ENCODE results near the gene SULT1C3.

SULT1C3 gene

GRCh38 chr2:108239786-108240185 lies at the start of gene SULT1C3:
SULT1C3 (plus strand) TSS chr2:108239968; CDS start chr2:108247195, 7,227 bp downstream.
- no peak for DNase-seq (ENCODE audit: low read depth in 1 of 2, low spot score in 1 of 2)

DNA sequence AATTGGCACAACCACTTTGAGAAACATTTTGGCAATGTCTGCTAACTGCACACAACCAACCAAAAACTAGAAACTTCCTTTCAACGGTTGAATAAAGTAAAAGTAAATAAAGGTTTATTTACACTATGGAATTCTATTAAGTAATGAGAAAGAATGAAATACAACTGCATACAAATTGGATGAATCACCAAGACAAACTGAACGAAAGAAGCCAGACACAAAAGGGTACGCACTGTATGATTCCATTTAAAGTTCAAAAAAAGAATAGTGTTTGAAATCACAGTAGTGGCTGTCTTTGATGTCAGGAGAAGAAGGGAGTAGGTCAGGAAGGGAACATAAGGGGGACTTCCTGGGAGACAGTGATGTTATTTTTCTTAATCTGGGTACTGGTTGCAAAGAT lies 46.5 kb upstream of the SULT1C3 start:
- no peak for DNase-seq (ENCODE audit: low read depth in 1 of 2, low spot score in 1 of 2)

DNA sequence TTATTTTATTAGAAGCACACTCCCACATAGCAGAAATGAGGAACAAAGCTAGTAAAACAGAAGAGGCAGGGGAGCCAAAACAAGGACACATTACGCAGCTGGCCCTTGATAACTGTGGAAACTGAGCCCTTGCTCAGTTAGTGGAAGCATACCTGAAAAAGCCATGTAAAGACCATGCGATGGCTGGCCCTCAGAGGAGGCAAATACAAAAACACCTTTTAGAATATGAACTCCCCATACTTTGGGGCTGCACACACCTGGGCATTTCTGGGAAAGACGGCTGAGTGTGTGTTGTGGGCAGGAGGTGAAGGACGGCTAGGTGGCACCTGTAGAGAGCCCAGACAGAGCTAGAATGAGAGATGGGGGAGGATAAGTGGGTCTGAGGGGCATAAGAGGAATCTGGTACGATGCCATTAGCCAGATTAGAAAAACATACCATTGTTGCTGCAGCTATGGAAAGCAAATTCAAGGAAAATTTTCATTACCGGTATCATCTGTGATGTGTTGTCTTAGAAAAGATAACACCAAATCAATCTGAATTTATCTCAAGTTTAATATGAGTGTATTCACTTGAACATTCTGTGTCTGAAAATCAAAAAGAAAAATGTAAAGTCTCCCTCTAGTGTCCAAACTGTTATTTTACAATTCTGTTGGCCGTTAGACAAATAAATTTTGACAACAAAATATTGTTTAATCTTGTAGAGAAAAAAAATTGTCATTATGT lies 45.2 kb upstream of the SULT1C3 start:
- no peak for DNase-seq (ENCODE audit: low read depth in 1 of 2, low spot score in 1 of 2)

GRCh38 chr2:108195133-108195439 lies 44.7 kb upstream of the SULT1C3 start:
- no peak for DNase-seq (ENCODE audit: low read depth in 1 of 2, low spot score in 1 of 2)

GRCh38 chr2:108199726-108200125 lies 40.0 kb upstream of the SULT1C3 start:
- no peak for DNase-seq (ENCODE audit: low read depth in 1 of 2, low spot score in 1 of 2)

GRCh38 chr2:108200569-108200968 lies 39.2 kb upstream of the SULT1C3 start:
- DNase-seq (ENCODE audit: low read depth in 1 of 2, low spot score in 1 of 2): no peak

- no peak for DNase-seq (ENCODE audit: low read depth in 1 of 2, low spot score in 1 of 2)
These were observed 27.1 kb upstream of the SULT1C3 start for GRCh38 chr2:108212671-108213070.

DNA sequence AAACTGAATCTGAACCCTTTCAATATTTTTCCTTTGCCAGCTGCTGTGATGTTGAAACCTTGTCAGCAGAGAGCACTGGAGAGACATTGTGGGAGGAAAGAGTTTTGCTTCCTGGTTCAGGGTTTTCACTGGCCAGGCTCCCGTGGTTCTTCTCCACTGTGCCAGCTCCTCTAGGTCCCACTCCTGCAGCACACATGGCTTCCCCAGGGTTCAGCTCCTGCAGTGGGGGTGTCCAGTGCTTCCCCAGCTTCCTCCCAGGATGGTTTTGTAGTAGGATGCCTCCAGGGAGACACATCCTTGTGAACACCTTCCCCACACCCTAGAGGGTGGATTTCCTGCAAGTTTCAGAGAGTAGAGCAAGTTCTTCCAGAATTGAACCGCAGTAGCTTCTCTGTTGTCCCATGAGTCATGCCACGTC lies 24.0 kb upstream of the SULT1C3 start:
- no peak for DNase-seq (ENCODE audit: low read depth in 1 of 2, low spot score in 1 of 2)

DNA sequence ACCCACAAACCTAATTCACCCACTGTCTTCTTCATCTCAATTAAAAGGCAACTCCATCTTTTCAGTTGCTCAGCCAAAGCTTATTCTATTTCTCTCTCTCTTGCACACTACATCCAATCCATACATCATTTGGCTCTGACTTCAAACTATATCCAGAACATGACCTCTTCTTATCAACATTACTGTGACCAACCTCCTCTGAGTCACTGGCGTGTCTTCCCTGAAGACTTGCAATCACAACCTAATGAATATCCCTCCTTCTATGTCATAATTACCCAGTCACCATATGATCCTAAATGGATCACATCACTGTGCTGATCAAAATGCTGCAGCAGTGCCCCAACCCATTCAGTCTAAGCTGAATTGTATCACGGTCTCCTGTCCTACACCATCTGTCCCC lies 22.6 kb upstream of the SULT1C3 start:
- no peak for DNase-seq (ENCODE audit: low read depth in 1 of 2, low spot score in 1 of 2)

- no peak for DNase-seq (ENCODE audit: low read depth in 1 of 2, low spot score in 1 of 2)
These were observed 20.1 kb upstream of the SULT1C3 start for GRCh38 chr2:108219688-108220087.

DNA sequence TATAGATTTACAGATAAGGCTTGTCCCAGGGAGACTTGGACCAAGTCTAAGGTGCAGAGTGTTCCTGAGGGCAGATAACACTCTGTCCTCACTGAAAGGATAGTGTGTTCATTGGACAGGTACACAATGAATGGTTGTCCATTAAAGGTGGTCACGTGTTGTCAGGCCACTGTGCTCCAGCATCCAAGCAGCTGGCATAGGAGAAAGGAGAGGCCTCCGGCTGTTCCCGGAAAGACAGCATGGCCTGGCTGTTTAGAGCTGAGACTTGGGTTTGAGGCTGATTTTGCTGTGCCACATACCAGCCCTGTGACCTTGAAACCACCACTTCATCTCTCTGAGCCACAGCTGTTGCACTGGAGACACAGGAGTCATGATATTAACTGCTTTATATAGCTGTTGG lies 19.6 kb upstream of the SULT1C3 start:
- no peak for DNase-seq (ENCODE audit: low read depth in 1 of 2, low spot score in 1 of 2)

GRCh38 chr2:108220942-108221541 lies 18.7 kb upstream of the SULT1C3 start:
- DNase-seq (ENCODE audit: low read depth in 1 of 2, low spot score in 1 of 2): no peak

GRCh38 chr2:108222261-108222660 lies 17.5 kb upstream of the SULT1C3 start:
- DNase-seq (ENCODE audit: low read depth in 1 of 2, low spot score in 1 of 2): no peak

- no peak for DNase-seq (ENCODE audit: low read depth in 1 of 2, low spot score in 1 of 2)
These were observed 16.2 kb upstream of the SULT1C3 start for GRCh38 chr2:108223573-108223972.

GRCh38 chr2:108224022-108224421 lies 15.7 kb upstream of the SULT1C3 start:
- no peak for DNase-seq (ENCODE audit: low read depth in 1 of 2, low spot score in 1 of 2)

GRCh38 chr2:108226564-108226963 lies 13.2 kb upstream of the SULT1C3 start:
- no peak for DNase-seq (ENCODE audit: low read depth in 1 of 2, low spot score in 1 of 2)

DNA sequence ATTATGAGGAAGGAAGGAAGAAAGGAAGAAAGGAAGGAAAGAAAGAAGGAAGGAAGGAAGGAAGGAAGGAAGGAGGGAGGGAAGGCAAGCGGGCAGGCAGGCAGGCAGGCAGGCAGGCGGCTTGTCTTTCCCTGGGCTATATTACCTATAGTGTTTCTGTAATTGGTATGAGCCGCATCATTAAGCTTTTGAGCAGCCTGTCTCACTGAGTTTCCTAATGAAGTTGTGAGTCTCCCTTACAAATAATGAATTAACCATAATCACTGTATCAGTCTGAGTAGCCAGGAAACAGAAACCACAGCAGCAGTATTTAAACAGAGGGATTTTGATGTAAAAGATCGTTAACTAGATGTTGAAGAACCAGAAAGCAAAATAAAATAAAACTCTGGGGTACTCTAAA lies 11.8 kb upstream of the SULT1C3 start:
- DNase-seq (ENCODE audit: low read depth in 1 of 2, low spot score in 1 of 2): no peak

DNA sequence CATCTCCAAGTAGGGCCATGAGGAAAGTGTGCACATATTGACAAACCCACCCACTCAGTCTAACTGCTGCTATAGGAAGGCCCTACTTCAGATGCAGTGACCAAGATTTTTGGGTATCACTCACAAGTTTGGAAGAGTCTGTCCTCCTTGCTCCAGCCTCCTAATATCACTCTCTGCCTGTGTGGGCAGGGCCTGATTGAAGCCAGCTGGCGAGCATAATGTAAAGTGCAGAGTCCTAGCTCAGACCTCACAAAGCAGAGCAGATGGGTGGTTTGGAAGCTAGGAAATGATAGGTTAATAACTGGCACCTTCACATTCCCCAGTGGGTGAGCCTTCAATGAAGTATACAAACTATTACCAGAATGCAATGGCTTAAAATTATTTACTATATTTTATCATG lies 11.2 kb upstream of the SULT1C3 start:
- DNase-seq (ENCODE audit: low read depth in 1 of 2, low spot score in 1 of 2): no peak

GRCh38 chr2:108229875-108230274 lies 9.9 kb upstream of the SULT1C3 start:
- DNase-seq (ENCODE audit: low read depth in 1 of 2, low spot score in 1 of 2): no peak

GRCh38 chr2:108235577-108235976 lies 4.2 kb upstream of the SULT1C3 start:
- DNase-seq (ENCODE audit: low read depth in 1 of 2, low spot score in 1 of 2): no peak

- DNase-seq (ENCODE audit: low read depth in 1 of 2, low spot score in 1 of 2): no peak
These were observed 3.0 kb upstream of the SULT1C3 start for GRCh38 chr2:108236676-108237335.

DNA sequence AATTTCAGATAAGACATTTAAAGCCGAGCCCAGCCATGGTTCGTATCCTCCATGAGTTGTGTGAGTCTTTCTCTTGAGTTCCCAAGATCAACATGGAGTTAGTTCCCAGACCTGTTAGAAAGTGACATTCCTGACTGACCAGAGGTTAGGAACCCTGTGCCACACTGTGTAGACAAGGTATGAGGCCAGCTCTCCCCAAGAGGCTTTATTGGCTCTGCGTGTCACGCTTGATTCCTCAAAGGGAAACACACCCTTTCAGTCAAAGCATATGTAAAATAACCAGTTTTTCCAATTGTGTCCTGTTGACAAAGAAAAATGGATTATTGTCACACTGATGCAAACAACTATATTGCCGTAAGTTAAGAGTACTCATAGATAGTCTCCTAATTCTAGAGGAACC lies 1.2 kb downstream of the SULT1C3 start:
- no peak for DNase-seq (ENCODE audit: low read depth in 1 of 2, low spot score in 1 of 2)

DNA sequence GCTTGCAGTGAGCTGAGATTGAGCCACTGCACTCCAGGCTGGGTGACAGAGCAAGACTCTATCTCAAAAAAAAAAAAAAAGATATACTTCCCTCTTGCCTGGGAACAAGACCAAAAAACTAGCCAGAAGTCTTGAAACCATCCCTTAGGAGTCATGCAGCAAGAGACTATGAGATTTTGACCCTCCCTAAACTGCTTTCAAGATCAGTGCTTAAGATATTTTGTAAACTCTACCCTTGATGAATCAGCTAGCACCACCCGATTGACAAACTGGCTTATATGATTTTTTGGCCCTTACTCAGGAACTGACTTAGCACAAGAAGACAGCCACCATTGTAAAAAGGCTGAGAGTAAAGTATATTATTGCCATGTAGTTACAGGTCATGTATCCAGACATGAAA lies 3.8 kb downstream of the SULT1C3 start:
- no peak for DNase-seq (ENCODE audit: low read depth in 1 of 2, low spot score in 1 of 2)

All from activated CD4-positive, alpha-beta T cell treated with anti-CD3 and anti-CD28 coated beads, Interleukin-2, amount 50 U/mL, for 24 hours (primary cell).